Dedifferentiated amniotic fluid mesenchymal stem cell (primary cell): Measurements from ENCODE around the gene SERPINI2.

Experiments used
- DNase-seq: peaks from one replicate; pipeline ENCODE4 v3.0.0-alpha.2; 2016; ENCODE audit errors: extremely low spot score

Gene SERPINI2

GRCh38 chr3:167473863-167474262, at the start of gene SERPINI2:
Gene SERPINI2 (minus strand): TSS chr3:167474042. CDS start chr3:167471834, 2,208 bp downstream.
- DNase-seq = no peak

GRCh38 chr3:167521006-167521355, 47.1 kb upstream of the SERPINI2 start:
- no peak for DNase-seq

- no peak for DNase-seq
These were observed 46.6 kb upstream of the SERPINI2 start for GRCh38 chr3:167520266-167521005.

GRCh38 chr3:167507954-167508353, 34.1 kb upstream of the SERPINI2 start:
- no peak for DNase-seq

- DNase-seq = no peak
These were observed 28.6 kb upstream of the SERPINI2 start for GRCh38 chr3:167502401-167502800.

GRCh38 chr3:167501941-167502340, 28.1 kb upstream of the SERPINI2 start:
- no peak for DNase-seq

- DNase-seq = no peak
These were observed 24.1 kb upstream of the SERPINI2 start for GRCh38 chr3:167497903-167498302.

- no peak for DNase-seq
These were observed 19.4 kb upstream of the SERPINI2 start for GRCh38 chr3:167493244-167493643.

- DNase-seq = no peak
These were observed 17.8 kb upstream of the SERPINI2 start for GRCh38 chr3:167491621-167492020.

GRCh38 chr3:167489571-167489970, 15.7 kb upstream of the SERPINI2 start:
- no peak for DNase-seq

GRCh38 chr3:167487556-167487955, 13.7 kb upstream of the SERPINI2 start:
- no peak for DNase-seq

GRCh38 chr3:167484551-167484950, 10.7 kb upstream of the SERPINI2 start:
- DNase-seq = no peak

- no peak for DNase-seq
These were observed 10.1 kb upstream of the SERPINI2 start for GRCh38 chr3:167483708-167484475.

- no peak for DNase-seq
These were observed 7.3 kb upstream of the SERPINI2 start for GRCh38 chr3:167481164-167481563.

- no peak for DNase-seq
These were observed 6.9 kb upstream of the SERPINI2 start for GRCh38 chr3:167480748-167481147.

- no peak for DNase-seq
These were observed 4.5 kb downstream of the SERPINI2 start for GRCh38 chr3:167469381-167469780.

GRCh38 chr3:167467848-167468611, 5.8 kb downstream of the SERPINI2 start:
- DNase-seq = no peak

- no peak for DNase-seq
These were observed 6.9 kb downstream of the SERPINI2 start for GRCh38 chr3:167466966-167467365.

GRCh38 chr3:167456157-167456799, 17.6 kb downstream of the SERPINI2 start:
- no peak for DNase-seq

- DNase-seq = no peak
These were observed 20.0 kb downstream of the SERPINI2 start for GRCh38 chr3:167453815-167454214.

GRCh38 chr3:167451282-167451681, 22.6 kb downstream of the SERPINI2 start:
- no peak for DNase-seq

GRCh38 chr3:167450675-167451074, 23.2 kb downstream of the SERPINI2 start:
- no peak for DNase-seq
